Nephron progenitor cell (in vitro differentiated cells): Measurements from ENCODE around the gene PHF14.

Source experiments
- DNase-seq: peaks from one replicate; pipeline ENCODE4 v3.0.0; 2021
- H3K27ac Mint-ChIP-seq: 2 replicates; pipeline ENCODE4 v1.8.0; 2021; ENCODE audit warnings: mild to moderate bottlenecking, moderate library complexity, mixed read lengths
- H3K27me3 Mint-ChIP-seq: 2 replicates; pipeline ENCODE4 v1.8.0; 2021; ENCODE audit warnings: mild to moderate bottlenecking, low read depth, mixed read lengths; ENCODE audit not compliant: poor library complexity
- H3K36me3 Mint-ChIP-seq: 2 replicates; pipeline ENCODE4 v1.8.0; 2021; ENCODE audit warnings: low read depth, mixed read lengths
- H3K4me1 Mint-ChIP-seq: 2 replicates; pipeline ENCODE4 v1.8.0; 2021; ENCODE audit warnings: mixed read lengths
- H3K4me3 Mint-ChIP-seq: 2 replicates; pipeline ENCODE4 v1.8.0; 2021; ENCODE audit warnings: mild to moderate bottlenecking, moderate library complexity, mixed read lengths
- H3K9me3 Mint-ChIP-seq: 2 replicates; pipeline ENCODE4 v1.8.0; 2021; ENCODE audit warnings: mild to moderate bottlenecking, moderate library complexity, mixed read lengths
- TF ChIP-seq, protein P1 (sequence below): fragments of 200-600 bp; sonication (generic); IDR thresholded peaks from 2 replicates; pipeline ENCODE4 v1.5.0; 2021; ENCODE audit warnings: antibody characterized with exemption

Gene PHF14

DNA sequence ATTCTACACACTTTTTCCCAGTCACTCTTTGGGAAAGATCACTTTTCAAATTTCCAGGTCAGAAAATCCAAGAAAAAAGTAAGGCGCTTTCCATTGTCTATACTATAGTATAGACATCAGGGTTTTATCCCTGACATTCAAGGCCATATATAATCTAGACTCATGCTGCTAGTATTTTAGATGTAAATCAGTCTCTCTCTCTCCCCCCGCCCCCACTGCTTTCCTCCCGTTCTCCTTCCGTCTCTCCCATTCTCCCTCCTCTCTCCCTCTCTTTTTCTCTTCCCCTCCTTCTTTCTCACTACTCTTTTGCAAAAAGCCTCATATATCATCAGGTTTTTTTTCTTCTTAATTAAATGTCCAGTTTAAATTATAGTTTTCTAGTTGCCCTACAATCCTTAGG, 154.8 kb downstream of the PHF14 start:
- no peaks in the 10 kb centered on the region for H3K9me3 Mint-ChIP-seq
- no peak overlapping the region for H3K4me3 Mint-ChIP-seq
- peaks cover 13% of the 10 kb centered on the region for H3K36me3 Mint-ChIP-seq
- peaks cover 21% of the 10 kb centered on the region for H3K4me1 Mint-ChIP-seq
- TF ChIP-seq, protein P1, sequence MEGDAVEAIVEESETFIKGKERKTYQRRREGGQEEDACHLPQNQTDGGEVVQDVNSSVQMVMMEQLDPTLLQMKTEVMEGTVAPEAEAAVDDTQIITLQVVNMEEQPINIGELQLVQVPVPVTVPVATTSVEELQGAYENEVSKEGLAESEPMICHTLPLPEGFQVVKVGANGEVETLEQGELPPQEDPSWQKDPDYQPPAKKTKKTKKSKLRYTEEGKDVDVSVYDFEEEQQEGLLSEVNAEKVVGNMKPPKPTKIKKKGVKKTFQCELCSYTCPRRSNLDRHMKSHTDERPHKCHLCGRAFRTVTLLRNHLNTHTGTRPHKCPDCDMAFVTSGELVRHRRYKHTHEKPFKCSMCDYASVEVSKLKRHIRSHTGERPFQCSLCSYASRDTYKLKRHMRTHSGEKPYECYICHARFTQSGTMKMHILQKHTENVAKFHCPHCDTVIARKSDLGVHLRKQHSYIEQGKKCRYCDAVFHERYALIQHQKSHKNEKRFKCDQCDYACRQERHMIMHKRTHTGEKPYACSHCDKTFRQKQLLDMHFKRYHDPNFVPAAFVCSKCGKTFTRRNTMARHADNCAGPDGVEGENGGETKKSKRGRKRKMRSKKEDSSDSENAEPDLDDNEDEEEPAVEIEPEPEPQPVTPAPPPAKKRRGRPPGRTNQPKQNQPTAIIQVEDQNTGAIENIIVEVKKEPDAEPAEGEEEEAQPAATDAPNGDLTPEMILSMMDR = no peak
- H3K27ac Mint-ChIP-seq = peak overlapping the region; percentile 71
- DNase-seq = no peak
- H3K27me3 Mint-ChIP-seq = no peaks in the 10 kb centered on the region

DNA sequence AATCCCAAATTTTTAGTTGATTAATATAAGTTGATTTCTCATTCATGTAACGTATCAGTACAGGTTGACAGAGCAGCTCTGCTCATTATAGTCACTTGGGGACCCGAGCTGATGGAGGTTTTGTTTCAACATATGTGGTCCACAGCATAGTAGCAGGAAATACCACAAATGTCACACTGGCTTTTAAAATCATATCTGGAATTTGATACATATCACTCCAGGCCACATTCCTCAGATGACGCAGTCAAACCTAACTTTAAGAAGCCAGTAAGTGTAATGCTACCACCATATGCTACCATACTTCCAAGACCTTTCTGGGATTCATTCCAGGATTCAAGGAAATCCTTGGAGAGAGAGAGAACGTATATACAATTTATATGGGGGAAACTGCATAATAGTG, 156.3 kb downstream of the PHF14 start:
- H3K27ac Mint-ChIP-seq = peak overlapping the region; percentile 49
- H3K4me1 Mint-ChIP-seq = peaks cover 21% of the 10 kb centered on the region
- H3K9me3 Mint-ChIP-seq = no peaks in the 10 kb centered on the region
- DNase-seq = no peak
- TF ChIP-seq, protein P1 = no peak
- no peaks in the 10 kb centered on the region for H3K27me3 Mint-ChIP-seq
- peaks cover 13% of the 10 kb centered on the region for H3K36me3 Mint-ChIP-seq
- H3K4me3 Mint-ChIP-seq = no peak overlapping the region

DNA sequence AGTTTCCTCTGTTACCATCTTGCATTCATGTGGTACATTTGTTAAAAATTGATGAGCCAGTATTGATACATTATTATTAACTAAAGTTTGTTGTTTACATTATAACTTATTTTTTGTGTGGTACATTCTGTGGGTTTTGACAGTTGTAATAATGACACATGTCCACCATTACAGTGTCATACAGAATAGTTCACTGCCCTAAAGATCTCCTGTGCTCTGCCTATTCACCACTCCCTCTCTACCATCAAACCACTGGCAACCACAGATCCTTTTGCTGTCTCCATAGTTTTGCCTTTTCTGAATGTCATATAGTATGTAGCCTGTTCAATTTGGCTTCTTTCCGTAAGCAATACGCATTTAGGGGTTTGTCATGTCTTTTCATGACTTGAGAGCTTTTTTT, 156.9 kb downstream of the PHF14 start:
- Mint-ChIP-seq H3K27ac (no peak overlapping the region), H3K27me3 (no peaks in the 10 kb centered on the region), H3K36me3 (peaks cover 13% of the 10 kb centered on the region), H3K4me1 (peaks cover 21% of the 10 kb centered on the region), H3K9me3 (no peaks in the 10 kb centered on the region), H3K4me3 (no peak overlapping the region)
- no peak for DNase-seq
- TF ChIP-seq, protein P1 = no peak

DNA sequence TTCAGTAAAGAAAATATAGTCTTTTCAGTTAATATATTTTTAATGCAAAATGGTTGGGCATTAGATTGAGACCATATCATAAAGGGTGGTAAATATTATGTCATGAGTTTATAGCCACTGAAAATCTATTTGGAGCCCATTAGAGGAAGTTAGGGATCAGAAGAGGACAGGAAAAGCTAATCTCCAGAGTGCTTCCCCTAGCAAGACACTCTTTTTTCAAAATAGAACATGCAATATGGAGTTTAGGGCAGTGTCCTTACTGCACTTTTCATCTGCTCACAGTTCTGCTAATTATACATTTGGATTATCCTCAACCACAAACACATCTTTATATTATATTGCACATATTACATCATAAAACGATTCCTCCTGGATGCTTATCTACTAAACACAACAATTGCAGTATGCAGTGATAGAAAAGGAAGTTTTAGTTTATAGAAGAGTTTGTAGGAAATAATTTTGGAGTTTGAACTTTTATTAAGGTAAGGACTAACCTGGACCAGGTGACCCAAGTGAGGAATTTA, 159.8 kb downstream of the PHF14 start:
- H3K36me3 Mint-ChIP-seq = peaks cover 7% of the 10 kb centered on the region
- H3K4me3 Mint-ChIP-seq = no peak overlapping the region
- H3K27ac Mint-ChIP-seq = peak overlapping the region; percentile 71
- peaks cover 4% of the 10 kb centered on the region for H3K4me1 Mint-ChIP-seq
- TF ChIP-seq, protein P1 = no peak
- H3K9me3 Mint-ChIP-seq = no peaks in the 10 kb centered on the region
- no peaks in the 10 kb centered on the region for H3K27me3 Mint-ChIP-seq
- no peak for DNase-seq

DNA sequence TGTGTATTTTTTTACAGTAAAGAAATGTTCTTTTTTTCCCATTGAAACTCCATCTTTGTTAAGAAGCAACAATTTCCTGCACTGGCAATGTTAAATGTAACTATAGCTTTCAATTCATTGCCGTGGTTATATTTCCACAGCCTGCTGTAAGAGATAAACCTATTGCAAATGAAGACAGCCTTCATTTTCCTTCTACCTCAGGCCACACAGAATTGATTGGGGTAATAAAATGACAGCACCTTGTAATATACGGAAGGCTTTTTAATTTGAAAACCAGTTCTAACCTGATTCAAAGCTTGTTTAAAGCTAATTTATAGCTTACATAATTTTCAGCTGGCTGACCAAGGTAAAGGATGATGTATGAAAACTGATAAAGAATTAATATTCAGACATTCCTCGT, 161.9 kb downstream of the PHF14 start:
- no peaks in the 10 kb centered on the region for H3K9me3 Mint-ChIP-seq
- no peak overlapping the region for H3K27ac Mint-ChIP-seq
- TF ChIP-seq, protein P1 = no peak
- no peak for DNase-seq
- no peak overlapping the region for H3K4me3 Mint-ChIP-seq
- no peaks in the 10 kb centered on the region for H3K27me3 Mint-ChIP-seq
- no peaks in the 10 kb centered on the region for H3K4me1 Mint-ChIP-seq
- peaks cover 4% of the 10 kb centered on the region for H3K36me3 Mint-ChIP-seq

DNA sequence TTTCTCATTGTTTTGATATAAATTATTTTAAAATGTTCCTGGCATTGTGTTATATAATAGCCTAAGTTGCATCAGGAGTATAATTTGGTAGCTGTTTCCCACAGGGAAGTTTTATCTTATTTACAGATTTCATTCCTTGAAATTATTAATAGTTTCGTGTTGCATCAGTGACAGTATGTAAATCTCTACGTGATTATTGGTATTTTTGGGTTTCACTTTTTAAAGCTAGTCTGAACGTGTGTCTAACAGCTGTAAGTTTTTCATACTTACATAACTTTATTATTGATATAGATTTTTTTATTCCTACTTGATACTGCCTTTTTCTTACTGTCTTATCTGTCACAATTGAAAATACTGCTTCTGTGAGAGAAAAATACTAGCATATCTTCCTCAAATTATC, 167.9 kb downstream of the PHF14 start:
- Mint-ChIP-seq H3K27me3 (no peaks in the 10 kb centered on the region), H3K36me3 (no peaks in the 10 kb centered on the region), H3K4me1 (no peaks in the 10 kb centered on the region), H3K27ac (no peak overlapping the region), H3K4me3 (no peak overlapping the region), H3K9me3 (no peaks in the 10 kb centered on the region)
- no peak for DNase-seq
- TF ChIP-seq, protein P1 = no peak
